HepG2 (cell line): ENCODE results near the gene WDR31. TPM values are rescaled to one million over a fixed set of nuclear protein-coding genes. Genes with fewer than 3 reads are reported as not detected.

Experiments
- BCL3 ChIP-seq: sonication (generic); formaldehyde crosslinking; IDR thresholded peaks from 2 replicates; pipeline ENCODE4 v1.5.1; 2020; ENCODE audit warnings: mild to moderate bottlenecking, missing genetic modification reagents, moderate library complexity
- KDM1A ChIP-seq: IDR thresholded peaks from 2 replicates; pipeline ENCODE4 v1.6.1; 2016; ENCODE audit warnings: missing compliant biosample characterization
- KIAA2018 ChIP-seq: sonication (generic); formaldehyde crosslinking; IDR thresholded peaks from 2 replicates; pipeline ENCODE4 v1.5.0; 2020; ENCODE audit warnings: mild to moderate bottlenecking, missing genetic modification reagents, borderline replicate concordance
- KLF6 ChIP-seq: IDR thresholded peaks from 2 replicates; pipeline ENCODE4 v1.8.0; 2016; ENCODE audit warnings: missing biosample characterization, missing genetic modification reagents
- PCBP2 ChIP-seq: fragments of 200-400 bp; formaldehyde crosslinking; optimal IDR thresholded peaks from 2 replicates; pipeline ENCODE3; 2018; ENCODE audit warnings: low read length, low read depth; ENCODE audit not compliant: poor library complexity, severe bottlenecking
- PREB ChIP-seq: sonication (generic); formaldehyde crosslinking; IDR thresholded peaks from 2 replicates; pipeline ENCODE4 v1.4.0; 2020; ENCODE audit warnings: missing genetic modification reagents
- SAP130 ChIP-seq: IDR thresholded peaks from 2 replicates; pipeline ENCODE4 v1.6.1; 2016; ENCODE audit warnings: low read depth
- SP4 ChIP-seq: sonication (generic); formaldehyde crosslinking; IDR thresholded peaks from 2 replicates; pipeline ENCODE4 v1.8.1; 2023; ENCODE audit warnings: mild to moderate bottlenecking, missing genetic modification reagents
- TFDP2 ChIP-seq: sonication (generic); formaldehyde crosslinking; IDR thresholded peaks from 2 replicates; pipeline ENCODE4 v1.4.0; 2020; ENCODE audit warnings: missing genetic modification reagents
- TGIF2 ChIP-seq: IDR thresholded peaks from 2 replicates; pipeline ENCODE4 v1.6.1; 2016; ENCODE audit warnings: control low read depth, missing compliant biosample characterization
- ZNF431 ChIP-seq: sonication (generic); formaldehyde crosslinking; IDR thresholded peaks from 2 replicates; pipeline ENCODE4 v1.9.0; 2022; ENCODE audit warnings: missing genetic modification reagents, low read depth, mild to moderate bottlenecking, borderline replicate concordance
- ZNF512 ChIP-seq: sonication (generic); formaldehyde crosslinking; IDR thresholded peaks from 2 replicates; pipeline ENCODE4 v1.4.0; 2020; ENCODE audit warnings: mild to moderate bottlenecking, missing genetic modification reagents
- ZNF629 ChIP-seq: sonication (generic); formaldehyde crosslinking; conservative IDR thresholded peaks from 2 replicates; pipeline ENCODE4 v1.5.0; 2020; ENCODE audit warnings: missing genetic modification reagents
- ZNF709 ChIP-seq: sonication (generic); formaldehyde crosslinking; IDR thresholded peaks from 2 replicates; pipeline ENCODE4 v1.5.0; 2020; ENCODE audit warnings: mild to moderate bottlenecking, missing genetic modification reagents
- polyA plus RNA-seq, 8 experiments: library from polyadenylated mRNA; depleted of rRNA in 3 of 8; stranded (reverse) in 7 of 8; unstranded in 1 of 8; fragments of >200 nt; fragmentation: Illumina TruSeq in 4 of 8; extraction: Trizol in 4 of 8; gene quantifications; 2 replicates each; pipeline versions ENCODE4 v1.2.1 to v1.2.3, GENCODE V29; 2011 to 2016; ENCODE audit warnings: low read depth in 4 of 8, missing spikeins in 1 of 8, mixed read lengths in 1 of 8; ENCODE audit not compliant: insufficient read depth in 1 of 8
- total RNA-seq, 5 experiments: library from RNA; depleted of rRNA; stranded (reverse); fragments of >200 nt; fragmentation: Illumina TruSeq; extraction: Trizol; gene quantifications; 2 replicates each; pipeline ENCODE4 v1.2.3, GENCODE V29; 2016; ENCODE audit warnings: low read depth in 1 of 5
- TF ChIP-seq, protein P1 (sequence below): IDR thresholded peaks from 2 replicates; pipeline ENCODE4 v1.6.1; 2016

WDR31 gene
- total and polyA plus RNA-seq, 2 of the 13 experiments (the other 11 are each of a cell fraction or from before 2014, with no cell fraction given): 0.33 to 1.7 TPM

DNA sequence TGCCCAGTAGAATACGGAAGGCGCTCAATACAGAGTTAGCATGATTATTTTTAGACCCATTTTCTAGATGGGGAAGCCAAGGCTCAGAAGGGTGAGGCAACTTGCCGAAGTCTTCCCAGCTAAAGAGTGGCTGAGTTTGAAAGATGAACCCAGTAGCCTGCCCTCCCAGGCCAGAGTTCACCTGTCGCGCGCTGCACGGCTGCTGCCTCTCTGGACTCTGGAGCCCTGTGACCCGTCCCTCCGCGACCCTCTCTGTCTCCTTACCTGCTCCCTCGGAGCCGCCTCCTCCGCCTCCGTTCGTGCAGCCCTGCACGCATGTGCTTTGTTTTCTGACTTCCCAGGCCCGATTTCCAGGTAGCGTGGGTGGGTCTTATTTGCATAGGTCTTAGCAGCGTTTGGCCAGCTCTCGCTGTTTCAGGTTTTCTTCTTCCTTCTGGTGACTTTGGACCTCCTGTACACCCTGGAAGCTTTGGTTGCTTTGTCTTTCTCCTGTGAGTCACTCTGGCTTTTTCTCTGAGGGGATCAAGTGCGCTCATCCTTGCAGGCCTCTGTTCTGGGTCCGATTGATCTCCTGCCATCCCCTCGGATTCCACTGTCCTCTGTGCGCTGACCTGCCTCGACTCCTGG lies 37.2 kb downstream of the WDR31 start, which contains the start of gene RNF183 (continued):
- TF ChIP-seq KIAA2018 (CRISPR knock-in tag): no peak
- no peak for TF ChIP-seq SP4 (CRISPR knock-in tag)
- TF ChIP-seq KLF6 (CRISPR knock-in tag): no peak
- TF ChIP-seq ZNF512 (CRISPR knock-in tag): 0 out of 2 replicates have a peak, but pooled peaks have one; percentile 13
- TF ChIP-seq ZNF629 (CRISPR knock-in tag): peak; percentile 98
- TF ChIP-seq TFDP2 (CRISPR knock-in tag): 0 out of 2 replicates have a peak, but pooled peaks have one; percentile 39
- no peak for TF ChIP-seq BCL3 (CRISPR knock-in tag)
- TF ChIP-seq TGIF2 (CRISPR knock-in tag): peak; percentile 41; the same call in 1 of the 2 replicates
- TF ChIP-seq PCBP2: no peak
- TF ChIP-seq, protein P1, sequence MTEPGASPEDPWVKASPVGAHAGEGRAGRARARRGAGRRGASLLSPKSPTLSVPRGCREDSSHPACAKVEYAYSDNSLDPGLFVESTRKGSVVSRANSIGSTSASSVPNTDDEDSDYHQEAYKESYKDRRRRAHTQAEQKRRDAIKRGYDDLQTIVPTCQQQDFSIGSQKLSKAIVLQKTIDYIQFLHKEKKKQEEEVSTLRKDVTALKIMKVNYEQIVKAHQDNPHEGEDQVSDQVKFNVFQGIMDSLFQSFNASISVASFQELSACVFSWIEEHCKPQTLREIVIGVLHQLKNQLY: 0 out of 2 replicates have a peak, but pooled peaks have one; percentile 49
- peak; percentile 24; the same call in 1 of the 2 replicates for TF ChIP-seq ZNF431
- TF ChIP-seq ZNF709: peak; percentile 39; the same call in 1 of the 2 replicates
- no peak for TF ChIP-seq PREB (CRISPR knock-in tag)
- TF ChIP-seq KDM1A (CRISPR knock-in tag): peak; percentile 78
- peak; percentile 59 for TF ChIP-seq SAP130 (CRISPR knock-in tag)
